Loucy (cell line): ENCODE data around the gene TRABD2B.

ENCODE experiments used
- EZH2phosphoT487 ChIP-seq: fragments of 200-600 bp; IDR thresholded peaks from 2 replicates; pipeline ENCODE4 v1.6.1; 2018; ENCODE audit warnings: antibody characterized with exemption, mild to moderate bottlenecking, moderate library complexity, borderline replicate concordance
- TF ChIP-seq, protein P1 (sequence below): fragments of 200-600 bp; sonication (generic); conservative IDR thresholded peaks from 2 replicates; pipeline ENCODE4 v1.5.1; 2014; ENCODE audit warnings: mild to moderate bottlenecking, antibody characterized with exemption, low read length

DNA sequence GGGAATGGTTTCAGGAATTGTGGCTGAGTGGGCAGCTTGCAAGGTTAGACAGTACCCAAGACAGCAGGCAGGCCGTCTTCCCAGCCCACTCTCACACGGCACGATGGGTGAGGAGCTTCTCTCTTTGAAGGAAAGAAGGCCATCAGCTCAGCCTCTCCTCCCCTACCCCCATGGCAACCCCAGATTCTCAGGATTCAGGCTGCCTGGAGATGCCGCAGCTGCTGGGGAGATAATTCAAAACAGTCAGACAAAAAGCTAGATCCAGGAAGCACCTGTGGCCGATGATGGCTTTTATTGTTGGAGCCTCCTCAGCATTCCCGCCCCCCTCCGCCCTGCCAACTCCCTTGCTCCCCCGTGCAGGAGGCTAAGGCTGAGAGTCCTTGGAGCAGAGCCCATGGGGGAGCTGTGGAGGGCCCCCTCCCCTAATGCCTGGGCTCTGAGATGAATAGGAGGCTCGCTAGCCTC is 220.5 kb downstream of the TRABD2B start:
- TF ChIP-seq, protein P1, sequence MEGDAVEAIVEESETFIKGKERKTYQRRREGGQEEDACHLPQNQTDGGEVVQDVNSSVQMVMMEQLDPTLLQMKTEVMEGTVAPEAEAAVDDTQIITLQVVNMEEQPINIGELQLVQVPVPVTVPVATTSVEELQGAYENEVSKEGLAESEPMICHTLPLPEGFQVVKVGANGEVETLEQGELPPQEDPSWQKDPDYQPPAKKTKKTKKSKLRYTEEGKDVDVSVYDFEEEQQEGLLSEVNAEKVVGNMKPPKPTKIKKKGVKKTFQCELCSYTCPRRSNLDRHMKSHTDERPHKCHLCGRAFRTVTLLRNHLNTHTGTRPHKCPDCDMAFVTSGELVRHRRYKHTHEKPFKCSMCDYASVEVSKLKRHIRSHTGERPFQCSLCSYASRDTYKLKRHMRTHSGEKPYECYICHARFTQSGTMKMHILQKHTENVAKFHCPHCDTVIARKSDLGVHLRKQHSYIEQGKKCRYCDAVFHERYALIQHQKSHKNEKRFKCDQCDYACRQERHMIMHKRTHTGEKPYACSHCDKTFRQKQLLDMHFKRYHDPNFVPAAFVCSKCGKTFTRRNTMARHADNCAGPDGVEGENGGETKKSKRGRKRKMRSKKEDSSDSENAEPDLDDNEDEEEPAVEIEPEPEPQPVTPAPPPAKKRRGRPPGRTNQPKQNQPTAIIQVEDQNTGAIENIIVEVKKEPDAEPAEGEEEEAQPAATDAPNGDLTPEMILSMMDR, result no peak
- no peak for TF ChIP-seq EZH2phosphoT487
